GM12874 (cell line): ENCODE data around the gene LDB3.

Source experiments
- CTCF ChIP-seq: IDR thresholded peaks from 2 replicates; pipeline ENCODE4 v1.5.1; 2011; ENCODE audit warnings: low read depth, mild to moderate bottlenecking, control low read depth, low read length, moderate library complexity; ENCODE audit not compliant: insufficient read depth

LDB3 gene

GRCh38 chr10:86729677-86730076 is 61.4 kb downstream of the LDB3 start:
- no peak for TF ChIP-seq CTCF

GRCh38 chr10:86730227-86730626 is 61.9 kb downstream of the LDB3 start:
- no peak for TF ChIP-seq CTCF

- no peak for TF ChIP-seq CTCF
These were observed 64.5 kb downstream of the LDB3 start for GRCh38 chr10:86732771-86733170.

- TF ChIP-seq CTCF: no peak
These were observed 65.0 kb downstream of the LDB3 start for GRCh38 chr10:86733260-86733671.

- TF ChIP-seq CTCF: no peak
These were observed 66.1 kb downstream of the LDB3 start for GRCh38 chr10:86734207-86734988.

GRCh38 chr10:86742230-86742629 is 73.9 kb downstream of the LDB3 start:
- TF ChIP-seq CTCF: no peak

- no peak for TF ChIP-seq CTCF
These were observed 75.9 kb downstream of the LDB3 start for GRCh38 chr10:86744067-86744725.
